Measurements from ENCODE around the gene EEA1. TPM values are rescaled to one million over a fixed set of nuclear protein-coding genes. Genes with fewer than 3 reads are reported as not detected.

EEA1 gene
- total and polyA plus RNA-seq, 7 donors, result 4.1 to 51.8 (median 27.7) TPM

GRCh38 chr12:92740411-92740810 is 188.7 kb downstream of the EEA1 start:
- TF ChIP-seq CTCF (IDR thresholded peaks at IDR 0.05), result no peak
- Histone ChIP-seq H3K36me3 (ENCODE audit: insufficient read depth in 1 of 2, low read depth in 1 of 2) (no peaks in the 10 kb centered on the region), H3K9me3 (no peaks in the 10 kb centered on the region), H3K27ac (no peak overlapping the region), H3K27me3 (ENCODE audit: insufficient read depth in 3 of 3, low read length in 2 of 3) (no peaks in the 10 kb centered on the region), H3K4me1 (no peaks in the 10 kb centered on the region), H3K4me3 (no peak overlapping the region)
- intact Hi-C loops (cut with DNase I), result no loop called here
- DNase-seq, result no peak
- no peak for ATAC-seq

- Histone ChIP-seq H3K9me3 (no peaks in the 10 kb centered on the region), H3K27ac (no peak overlapping the region), H3K36me3 (ENCODE audit: insufficient read depth in 1 of 2, low read depth in 1 of 2) (no peaks in the 10 kb centered on the region), H3K4me3 (no peak overlapping the region), H3K4me1 (peaks cover 4% of the 10 kb centered on the region), H3K27me3 (ENCODE audit: insufficient read depth in 3 of 3, low read length in 2 of 3) (peaks cover 0 to 7% (median 0%) of the 10 kb centered on the region in 3 donors)
- intact Hi-C loops (cut with DNase I), result no loop called here
- TF ChIP-seq CTCF (IDR thresholded peaks at IDR 0.05), result no peak
- peak in 1 of 2 donors; percentile 44 for DNase-seq
- ATAC-seq, result peak in 1 of 4 donors; percentile 43
- WGBS, 3 donors, result 56 to 61% (median 57%) methylated on average over 4 of the region's 4 CpGs
These were observed 190.0 kb downstream of the EEA1 start for GRCh38 chr12:92739113-92739512.

- no peak for TF ChIP-seq CTCF (IDR thresholded peaks at IDR 0.05)
- Histone ChIP-seq H3K27me3 (ENCODE audit: insufficient read depth in 3 of 3, low read length in 2 of 3) (peaks cover 0 to 7% (median 0%) of the 10 kb centered on the region in 3 donors), H3K4me3 (no peak overlapping the region), H3K9me3 (no peaks in the 10 kb centered on the region), H3K36me3 (ENCODE audit: insufficient read depth in 1 of 2, low read depth in 1 of 2) (no peaks in the 10 kb centered on the region), H3K27ac (no peak overlapping the region), H3K4me1 (peaks cover 4% of the 10 kb centered on the region)
- intact Hi-C loops (cut with DNase I), result no loop called here
- ATAC-seq (no peak), DNase-seq (no peak)
- WGBS, 3 donors, result 85 to 95% (median 92%) methylated on average over 7 of the region's 7 CpGs
These were observed 190.9 kb downstream of the EEA1 start for GRCh38 chr12:92737855-92738850.

- Histone ChIP-seq H3K27me3 (ENCODE audit: insufficient read depth in 3 of 3, low read length in 2 of 3) (peaks cover 0 to 7% (median 0%) of the 10 kb centered on the region in 3 donors), H3K36me3 (ENCODE audit: insufficient read depth in 1 of 2, low read depth in 1 of 2) (no peaks in the 10 kb centered on the region), H3K9me3 (no peaks in the 10 kb centered on the region), H3K27ac (no peak overlapping the region), H3K4me1 (peaks cover 4% of the 10 kb centered on the region), H3K4me3 (no peak overlapping the region)
- 78 to 88% (median 79%) methylated on average over 6 of the region's 6 CpGs for WGBS, 3 donors
- TF ChIP-seq CTCF (IDR thresholded peaks at IDR 0.05), result no peak
- intact Hi-C loops (cut with DNase I), result no loop called here
- no peak for DNase-seq
- ATAC-seq, result no peak
These were observed 192.5 kb downstream of the EEA1 start for GRCh38 chr12:92736605-92737004.

All from psoas muscle (tissue), 8 donors.